Activated CD8-positive, alpha-beta memory T cell treated with anti-CD3 and anti-CD28 coated beads, Interleukin-2, amount 50 U/mL, for 48 hours (primary cell): ENCODE results near the gene MRPL49.

Experiments
- DNase-seq: peaks from one replicate; pipeline ENCODE4 v3.0.0-alpha.2; 2020

MRPL49 gene

DNA sequence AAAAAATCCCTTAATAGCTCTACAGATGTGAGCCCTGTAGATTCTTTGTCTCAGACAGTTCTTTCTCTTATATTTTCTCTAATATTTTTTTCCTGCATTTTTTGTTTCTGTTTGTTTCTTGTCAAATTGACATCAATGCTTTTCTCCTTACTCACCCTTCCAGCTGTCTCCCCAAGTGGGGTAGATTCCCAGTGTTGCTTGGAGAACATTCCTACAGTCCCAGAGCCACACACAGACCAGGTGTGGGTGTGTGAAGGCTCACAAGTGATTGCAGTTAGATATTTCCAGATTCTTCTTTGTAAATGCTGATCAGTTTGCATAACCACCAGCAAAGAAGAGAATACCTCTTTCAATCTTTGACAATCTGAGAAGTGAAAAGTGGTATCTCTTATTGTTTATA lies 18.6 kb upstream of the MRPL49 start:
- DNase-seq, result no peak

DNA sequence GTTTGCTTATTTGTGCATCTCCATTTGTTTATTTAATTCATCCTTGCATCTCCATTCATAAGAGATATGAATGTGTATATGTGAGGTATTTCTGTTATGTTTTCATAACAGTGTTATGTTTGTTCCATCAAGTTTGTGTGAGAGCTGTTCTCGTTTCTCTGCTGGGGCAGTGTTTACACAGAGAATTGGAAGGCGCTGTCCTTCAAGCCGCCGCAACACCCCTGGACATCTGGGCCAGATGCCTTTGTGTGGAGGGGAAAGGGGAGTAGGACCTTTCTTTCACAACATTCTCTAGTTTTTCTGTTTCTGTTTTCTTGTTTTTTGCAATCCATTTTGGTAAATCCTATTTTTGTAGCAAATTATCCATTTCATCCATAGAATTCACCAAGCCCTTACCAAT lies 17.5 kb upstream of the MRPL49 start:
- DNase-seq, result no peak

DNA sequence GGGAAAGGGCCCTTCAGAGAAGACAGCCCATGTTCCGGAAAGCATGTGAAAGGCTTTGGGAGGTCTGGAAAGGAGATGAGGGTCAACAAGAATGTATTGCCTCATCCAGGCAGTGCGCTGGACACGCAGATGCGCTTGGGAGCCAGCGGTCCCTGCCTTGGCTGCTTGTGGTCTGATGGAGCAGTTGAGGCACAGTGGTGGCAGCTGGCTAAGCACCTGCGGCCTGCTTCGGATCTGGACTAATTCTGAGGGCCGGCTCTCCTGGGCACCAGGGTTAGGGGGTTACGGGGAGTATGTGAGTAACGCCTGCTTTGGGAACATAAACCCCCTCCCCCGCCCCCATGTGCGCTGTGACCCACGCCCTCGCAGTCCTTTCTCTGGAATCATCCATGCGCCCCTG lies 15.0 kb upstream of the MRPL49 start:
- no peak for DNase-seq

DNA sequence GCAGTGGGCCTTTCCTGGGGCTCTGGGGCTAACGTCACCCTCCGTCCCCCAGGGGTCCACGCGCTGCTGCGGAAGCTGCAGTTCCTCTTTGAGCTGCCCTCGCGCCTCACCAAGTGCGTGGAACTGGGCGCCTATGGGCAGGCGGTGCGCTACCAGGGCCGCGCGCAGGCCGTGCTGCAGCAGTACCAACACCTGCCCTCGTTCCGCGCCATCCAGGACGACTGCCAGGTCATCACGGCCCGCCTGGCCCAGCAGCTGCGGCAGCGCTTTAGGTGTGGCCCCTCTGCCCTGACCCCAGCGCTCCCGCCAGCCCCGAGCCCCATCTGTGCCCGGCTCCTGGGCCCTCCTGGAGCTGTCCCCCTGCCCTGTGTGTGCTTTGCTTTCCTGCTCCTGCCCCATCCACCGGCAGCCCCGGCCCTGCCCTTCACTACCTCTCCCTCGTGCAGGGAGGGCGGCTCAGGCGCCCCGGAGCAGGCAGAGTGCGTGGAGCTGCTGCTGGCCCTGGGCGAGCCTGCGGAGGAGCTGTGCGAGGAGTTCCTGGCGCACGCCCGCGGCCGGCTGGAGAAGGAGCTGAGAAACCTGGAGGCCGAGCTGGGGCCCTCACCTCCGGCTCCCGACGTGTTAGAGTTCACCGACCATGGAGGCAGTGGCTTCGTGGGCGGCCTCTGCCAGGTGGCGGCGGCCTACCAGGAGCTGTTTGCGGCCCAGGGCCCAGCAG lies 14.2 kb upstream of the MRPL49 start:
- DNase-seq, result no peak

DNA sequence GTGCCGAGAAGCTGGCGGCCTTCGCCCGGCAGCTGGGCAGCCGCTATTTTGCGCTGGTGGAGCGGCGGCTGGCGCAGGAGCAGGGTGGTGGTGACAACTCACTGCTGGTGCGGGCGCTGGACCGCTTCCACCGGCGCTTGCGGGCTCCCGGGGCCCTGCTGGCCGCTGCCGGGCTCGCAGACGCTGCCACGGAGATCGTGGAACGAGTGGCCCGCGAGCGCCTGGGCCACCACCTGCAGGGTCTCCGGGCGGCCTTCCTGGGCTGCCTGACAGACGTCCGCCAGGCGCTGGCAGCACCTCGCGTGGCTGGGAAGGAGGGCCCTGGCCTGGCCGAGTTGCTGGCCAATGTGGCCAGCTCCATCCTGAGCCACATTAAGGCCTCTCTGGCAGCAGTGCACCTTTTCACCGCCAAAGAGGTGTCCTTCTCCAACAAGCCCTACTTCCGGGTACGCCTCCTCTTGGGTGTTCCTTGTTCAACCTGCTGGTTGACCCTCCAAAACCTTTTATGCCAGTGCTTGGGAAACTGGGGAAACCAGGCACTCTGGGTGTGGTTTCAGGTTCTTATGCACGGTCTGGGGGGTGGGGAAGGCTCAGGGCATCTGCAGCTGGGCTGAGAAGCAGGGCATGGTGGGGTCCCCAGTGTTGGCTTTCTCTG lies 13.5 kb upstream of the MRPL49 start:
- DNase-seq, result no peak

DNA sequence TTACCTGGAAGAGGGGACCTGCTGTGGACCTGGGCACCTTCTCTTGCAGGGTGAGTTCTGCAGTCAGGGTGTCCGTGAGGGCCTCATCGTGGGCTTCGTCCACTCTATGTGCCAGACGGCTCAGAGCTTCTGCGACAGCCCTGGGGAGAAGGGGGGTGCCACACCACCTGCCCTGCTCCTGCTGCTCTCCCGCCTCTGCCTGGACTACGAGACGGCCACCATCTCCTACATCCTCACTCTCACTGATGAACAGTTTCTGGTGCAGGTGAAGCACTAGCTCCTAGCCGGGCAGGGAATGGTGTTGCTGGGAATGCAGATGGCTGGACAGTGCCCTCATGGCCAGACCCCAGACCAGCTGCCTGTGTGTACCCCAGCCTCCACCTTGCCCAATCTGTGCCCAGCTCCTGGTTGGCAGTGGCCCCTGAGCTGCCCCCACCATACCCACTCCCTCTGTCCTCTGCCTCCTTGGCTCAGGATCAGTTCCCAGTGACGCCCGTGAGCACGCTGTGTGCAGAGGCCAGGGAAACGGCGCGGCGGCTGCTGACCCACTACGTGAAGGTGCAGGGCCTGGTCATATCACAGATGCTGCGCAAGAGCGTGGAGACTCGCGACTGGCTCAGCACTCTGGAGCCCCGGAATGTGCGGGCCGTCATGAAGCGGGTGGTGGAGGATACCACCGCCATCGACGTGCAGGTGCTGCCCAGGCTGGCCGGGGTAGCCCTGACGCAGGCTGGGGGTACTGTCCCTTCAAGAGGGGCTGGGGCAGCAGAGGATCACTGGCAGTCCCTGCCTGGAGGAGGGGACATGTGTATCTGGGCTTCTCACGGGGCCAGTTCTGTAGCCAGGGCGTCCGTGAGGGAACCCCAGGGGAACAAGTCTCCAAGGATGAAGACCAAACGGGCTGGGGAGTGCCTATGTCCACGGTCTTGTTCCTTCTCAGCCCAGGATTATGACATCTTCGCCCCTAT lies 12.6 kb upstream of the MRPL49 start:
- DNase-seq, result no peak

DNA sequence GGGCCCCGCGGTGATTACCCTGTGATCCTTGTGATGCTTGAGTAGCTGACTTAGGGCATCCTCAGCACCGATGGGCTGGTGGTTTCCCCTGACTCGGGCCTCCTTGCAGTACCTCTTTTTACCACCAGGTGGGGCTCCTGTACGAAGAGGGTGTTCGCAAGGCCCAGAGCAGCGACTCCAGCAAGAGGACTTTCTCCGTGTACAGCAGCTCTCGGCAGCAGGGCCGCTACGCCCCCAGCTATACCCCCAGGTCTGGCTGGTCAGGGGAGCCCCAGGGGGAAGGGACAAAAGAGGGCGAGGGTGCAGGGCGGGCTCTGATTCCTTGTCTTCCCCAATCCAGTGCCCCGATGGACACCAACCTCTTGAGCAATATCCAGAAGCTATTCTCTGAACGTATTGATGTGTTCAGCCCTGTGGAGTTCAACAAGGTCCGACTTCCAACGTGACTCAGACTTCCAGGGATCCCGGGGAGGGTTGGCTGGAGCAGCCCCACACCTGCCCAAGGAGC lies 11.7 kb upstream of the MRPL49 start:
- DNase-seq, result peak; percentile 100

DNA sequence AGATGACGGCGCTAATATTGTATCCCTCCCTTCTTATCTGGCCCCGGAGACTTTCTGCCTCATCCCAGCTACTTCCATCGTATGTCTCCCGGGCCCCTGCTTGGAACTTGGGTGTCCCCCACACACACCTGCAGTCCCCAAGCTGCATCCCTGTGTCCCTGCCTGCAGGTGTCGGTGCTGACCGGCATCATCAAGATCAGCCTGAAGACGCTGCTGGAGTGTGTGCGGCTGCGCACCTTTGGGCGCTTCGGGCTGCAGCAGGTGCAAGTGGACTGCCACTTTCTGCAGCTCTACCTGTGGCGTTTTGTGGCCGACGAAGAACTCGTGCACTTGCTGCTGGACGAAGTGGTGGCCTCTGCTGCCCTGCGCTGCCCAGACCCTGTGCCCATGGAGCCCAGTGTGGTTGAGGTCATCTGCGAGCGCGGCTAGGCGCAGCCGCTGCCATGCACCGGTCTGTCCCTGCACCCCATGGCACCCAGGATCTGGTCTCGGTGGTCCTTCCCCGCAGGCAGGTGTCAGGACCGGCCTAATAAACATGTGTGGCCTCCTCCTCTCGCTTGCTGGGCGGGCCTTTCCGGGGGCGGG lies 10.9 kb upstream of the MRPL49 start:
- no peak for DNase-seq

DNA sequence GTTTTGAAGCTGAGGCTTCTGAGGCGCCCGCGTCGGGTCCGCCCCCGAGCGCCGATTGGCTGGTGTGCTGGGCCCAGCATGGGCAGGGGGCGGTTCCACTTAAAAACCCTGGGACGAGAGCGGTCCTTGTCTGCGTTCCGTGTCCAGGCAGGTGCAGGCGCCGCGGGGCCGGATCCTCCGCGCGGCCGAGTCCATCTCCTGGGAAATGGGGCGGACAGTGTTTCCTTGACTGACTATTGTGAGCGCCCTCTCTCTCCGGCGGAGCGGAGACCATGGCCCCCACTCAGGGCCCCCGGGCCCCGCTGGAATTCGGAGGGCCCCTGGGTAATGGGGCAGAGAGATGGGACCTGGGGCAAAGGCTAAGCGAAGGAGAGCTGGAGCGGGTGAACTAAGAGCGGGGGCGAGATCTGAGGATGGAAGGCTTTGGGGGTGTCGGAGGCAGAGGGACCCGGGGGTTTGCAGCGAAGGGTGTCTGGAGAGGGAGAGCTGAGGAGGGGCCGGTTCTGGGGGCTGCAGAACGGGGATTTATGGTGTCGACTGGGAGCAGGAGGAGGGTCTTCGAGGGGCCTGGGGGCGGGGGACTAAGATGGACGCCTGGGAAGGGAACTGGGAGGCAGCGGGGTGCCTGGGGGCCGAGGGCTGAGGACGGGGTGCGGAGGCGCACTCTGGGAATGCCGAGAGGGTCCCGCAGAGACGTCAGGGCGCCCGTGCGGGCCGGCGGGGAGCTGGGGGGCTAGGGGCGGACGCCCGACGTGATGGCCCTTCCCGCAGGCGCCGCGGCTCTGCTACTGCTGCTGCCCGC lies 10.2 kb upstream of the MRPL49 start, which contains the start of gene TM7SF2:
Gene TM7SF2 (plus strand): TSS at position 129 of the 802 bp plus-strand sequence. CDS start 144 bp downstream, at position 273.
- DNase-seq, result peak; percentile 94

DNA sequence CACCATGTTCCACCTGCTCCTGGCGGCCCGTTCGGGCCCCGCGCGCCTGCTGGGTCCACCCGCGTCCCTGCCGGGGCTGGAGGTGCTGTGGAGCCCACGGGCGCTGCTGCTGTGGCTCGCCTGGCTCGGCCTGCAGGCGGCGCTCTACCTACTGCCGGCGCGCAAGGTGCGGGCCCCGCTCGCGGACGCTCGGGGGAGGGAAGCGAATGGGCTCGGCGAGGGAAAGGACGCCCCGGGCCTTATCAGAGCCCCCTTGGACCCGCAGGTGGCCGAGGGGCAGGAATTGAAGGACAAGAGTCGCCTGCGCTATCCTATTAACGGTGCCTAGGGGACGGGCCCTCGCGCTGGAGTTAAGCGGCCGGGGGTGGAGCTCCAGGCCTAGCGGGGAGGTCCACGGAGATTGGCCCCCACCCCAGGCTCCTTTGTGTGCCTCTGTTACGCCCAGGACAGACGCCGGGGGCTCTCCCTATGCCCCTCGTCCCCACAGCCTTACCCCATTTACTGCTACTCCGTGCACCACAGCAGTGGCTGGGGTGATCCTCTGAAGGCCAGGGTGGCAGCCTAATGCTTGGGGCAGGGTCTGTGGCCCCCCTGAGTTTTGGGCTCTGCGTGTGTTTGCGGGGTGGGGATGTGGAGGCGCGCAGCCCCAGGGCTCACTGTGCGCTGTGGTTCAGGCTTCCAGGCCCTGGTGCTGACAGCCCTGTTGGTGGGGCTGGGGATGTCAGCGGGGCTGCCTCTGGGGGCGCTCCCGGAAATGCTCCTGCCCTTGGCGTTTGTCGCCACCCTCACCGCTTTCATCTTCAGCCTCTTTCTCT lies 9.4 kb upstream of the MRPL49 start:
- DNase-seq, result peak; percentile 91

DNA sequence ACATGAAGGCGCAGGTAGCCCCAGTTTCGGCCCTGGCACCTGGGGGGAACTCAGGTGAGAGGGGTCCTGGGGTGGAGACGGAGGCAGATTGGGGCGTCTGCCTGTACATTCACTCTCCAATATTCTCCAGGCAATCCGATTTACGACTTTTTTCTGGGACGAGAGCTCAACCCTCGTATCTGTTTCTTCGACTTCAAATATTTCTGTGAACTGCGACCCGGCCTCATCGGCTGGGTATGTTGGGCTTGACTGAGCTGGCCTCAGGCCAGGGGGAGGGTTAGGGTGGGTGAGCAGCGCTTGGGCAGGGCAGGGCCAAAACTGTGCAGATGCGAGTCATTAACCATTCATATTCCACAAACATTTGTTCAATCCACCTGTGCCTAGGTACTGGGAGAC lies 8.8 kb upstream of the MRPL49 start:
- DNase-seq, result no peak

DNA sequence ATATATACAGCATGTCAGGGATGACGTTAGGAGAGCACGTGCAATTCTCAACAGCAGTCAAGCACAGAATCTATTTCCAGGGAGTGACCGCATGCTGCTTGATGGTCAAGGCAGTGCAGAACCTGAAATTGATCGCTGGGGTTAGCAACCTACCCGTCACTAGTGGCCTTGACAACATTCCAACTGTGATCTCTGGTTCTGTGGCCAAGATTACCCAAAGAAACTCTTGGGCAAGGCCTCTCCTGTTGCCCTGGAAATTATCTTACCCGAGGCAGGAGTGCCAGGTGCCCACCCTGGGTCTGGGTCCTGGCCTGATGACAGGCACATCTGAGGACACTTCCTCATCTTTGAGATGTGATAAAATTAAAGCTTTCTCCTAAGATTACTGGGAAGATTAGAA lies 8.3 kb upstream of the MRPL49 start:
- no peak for DNase-seq

DNA sequence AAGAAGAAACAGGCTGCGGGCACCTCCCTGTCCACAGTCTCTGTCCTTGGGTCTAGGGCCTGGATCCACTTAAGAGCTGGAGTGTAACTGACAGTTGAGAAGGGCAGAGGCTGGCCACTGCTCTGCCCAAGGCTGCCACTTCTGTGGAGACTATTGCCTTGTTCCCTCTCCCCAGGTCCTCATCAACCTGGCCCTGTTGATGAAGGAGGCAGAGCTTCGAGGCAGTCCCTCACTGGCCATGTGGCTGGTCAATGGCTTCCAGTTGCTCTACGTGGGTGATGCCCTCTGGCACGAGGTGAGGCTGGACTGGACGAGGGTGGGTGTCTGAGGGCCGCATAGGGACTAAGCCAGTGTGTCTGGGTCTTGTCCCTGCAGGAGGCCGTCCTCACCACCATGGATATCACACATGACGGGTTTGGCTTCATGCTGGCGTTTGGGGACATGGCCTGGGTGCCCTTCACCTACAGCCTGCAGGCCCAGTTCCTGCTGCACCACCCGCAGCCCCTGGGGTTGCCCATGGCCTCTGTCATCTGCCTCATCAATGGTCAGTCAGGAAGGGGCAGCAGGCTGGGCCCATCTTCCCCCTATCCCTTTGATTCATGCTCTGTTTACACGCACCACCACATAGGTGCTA lies 7.5 kb upstream of the MRPL49 start:
- no peak for DNase-seq

DNA sequence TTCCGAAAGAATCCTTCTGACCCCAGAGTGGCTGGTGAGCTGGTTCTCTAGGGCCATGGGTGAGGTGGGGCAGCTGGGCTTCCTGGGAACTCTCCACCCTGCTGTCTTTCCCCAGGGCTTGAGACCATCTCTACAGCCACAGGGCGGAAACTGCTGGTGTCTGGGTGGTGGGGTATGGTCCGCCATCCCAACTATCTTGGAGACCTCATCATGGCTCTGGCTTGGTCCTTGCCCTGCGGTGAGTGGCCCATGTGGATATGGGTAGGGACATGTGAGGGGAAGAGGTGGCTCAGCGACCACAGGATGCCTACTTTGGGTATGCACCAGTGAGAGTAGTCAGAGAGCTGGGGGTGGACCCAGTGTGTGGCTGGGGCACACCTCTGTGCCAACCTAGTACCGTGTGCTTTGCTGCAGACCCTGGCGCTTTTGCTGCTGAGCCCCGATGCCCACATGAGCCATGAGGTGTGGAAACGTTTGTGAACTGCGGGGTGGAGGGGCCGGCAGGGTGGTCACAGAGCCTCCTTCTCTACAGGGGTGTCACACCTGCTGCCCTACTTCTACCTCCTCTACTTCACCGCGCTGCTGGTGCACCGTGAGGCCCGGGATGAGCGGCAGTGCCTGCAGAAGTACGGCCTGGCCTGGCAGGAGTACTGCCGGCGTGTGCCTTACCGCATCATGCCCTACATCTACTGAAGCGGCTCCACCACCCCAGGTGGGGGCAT lies 6.6 kb upstream of the MRPL49 start:
- no peak for DNase-seq

DNA sequence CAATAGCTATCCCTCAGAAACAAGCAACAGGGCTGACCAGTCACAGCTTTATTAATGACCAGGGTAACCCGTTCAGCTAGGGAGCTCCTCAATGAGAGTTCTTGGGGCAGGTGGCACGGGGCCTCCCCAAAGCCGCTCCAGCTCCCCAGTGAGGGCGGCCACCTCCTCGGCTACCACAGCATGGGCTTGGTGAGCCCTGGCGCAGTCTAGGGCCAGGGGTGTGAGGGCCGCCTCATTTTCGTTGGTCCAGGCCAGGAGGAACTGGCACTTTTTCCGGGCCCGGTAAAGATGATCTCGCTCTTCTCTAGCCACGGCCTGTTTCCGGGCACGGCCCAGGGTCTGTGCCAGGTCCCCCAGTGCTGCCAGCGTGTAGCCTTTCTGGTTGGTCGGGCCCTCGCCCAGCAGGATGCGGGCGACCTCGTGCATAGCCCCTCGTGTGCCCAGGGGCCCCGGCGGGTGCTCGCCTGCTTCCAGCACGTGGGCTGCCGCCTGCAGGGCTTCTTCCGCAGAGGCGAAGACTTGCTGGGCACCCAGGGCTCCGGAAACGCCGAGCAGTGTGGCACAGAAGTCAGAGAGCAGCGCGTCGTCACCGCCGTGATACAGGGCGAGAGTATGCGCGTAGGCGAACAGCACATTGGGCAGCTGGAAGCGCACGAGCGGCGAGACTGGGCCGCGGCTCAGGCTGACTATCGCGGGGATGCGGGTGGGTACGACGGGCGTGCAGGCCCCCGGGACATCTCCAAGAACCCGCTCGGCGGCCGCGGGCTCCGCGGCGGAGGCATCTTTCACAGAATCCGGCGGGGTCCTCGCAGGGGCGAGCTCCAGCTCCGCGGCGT lies 5.5 kb upstream of the MRPL49 start:
- peak; percentile 85 for DNase-seq

DNA sequence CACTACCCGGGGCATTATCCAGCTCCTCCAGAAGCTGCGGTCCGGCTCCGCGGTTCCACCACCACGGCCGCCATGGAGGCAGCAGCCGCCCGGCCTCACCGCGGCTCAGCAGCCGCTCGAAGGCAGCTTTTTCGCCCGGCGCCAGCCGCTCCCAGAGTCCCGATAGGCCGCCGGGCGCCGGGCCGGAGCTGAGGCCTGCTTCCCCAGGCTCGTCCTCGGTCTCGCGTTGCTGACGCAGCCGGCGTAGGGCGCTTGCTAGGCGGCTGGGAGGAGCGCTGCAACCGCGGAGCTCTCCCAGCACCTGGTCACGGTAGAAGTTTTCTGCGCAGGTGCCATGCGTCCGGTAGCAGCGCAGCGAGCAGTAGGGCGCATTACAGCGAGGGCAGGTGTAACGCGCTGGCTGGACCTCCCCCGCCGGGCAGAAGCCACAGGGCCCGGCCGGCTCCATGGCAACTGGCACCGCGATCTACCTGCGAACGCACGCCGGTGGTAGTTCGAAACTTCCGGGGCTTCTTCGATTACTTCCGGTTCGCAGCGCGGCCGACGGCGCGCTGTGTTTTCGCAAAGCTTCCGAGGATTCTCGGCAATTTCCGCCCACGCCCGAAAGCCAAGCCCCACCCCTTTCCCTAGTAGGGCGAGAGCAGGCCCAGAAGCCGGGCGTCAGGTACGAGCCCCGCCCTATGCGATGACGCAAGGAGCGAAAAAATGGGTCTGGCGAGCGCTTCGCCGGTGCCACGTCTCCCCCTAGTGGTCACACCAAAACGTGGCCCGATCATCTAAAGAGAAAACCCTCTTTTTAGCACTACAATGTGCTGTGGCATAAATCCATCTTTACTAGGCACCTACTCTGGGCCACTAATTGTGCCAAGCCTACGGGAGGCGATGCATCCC lies 4.7 kb upstream of the MRPL49 start, which contains the start of gene ZNHIT2:
Gene ZNHIT2 (minus strand): TSS at position 496 of the 891 bp plus-strand sequence. CDS start 48 bp downstream, at position 448.
- DNase-seq, result peak; percentile 100

DNA sequence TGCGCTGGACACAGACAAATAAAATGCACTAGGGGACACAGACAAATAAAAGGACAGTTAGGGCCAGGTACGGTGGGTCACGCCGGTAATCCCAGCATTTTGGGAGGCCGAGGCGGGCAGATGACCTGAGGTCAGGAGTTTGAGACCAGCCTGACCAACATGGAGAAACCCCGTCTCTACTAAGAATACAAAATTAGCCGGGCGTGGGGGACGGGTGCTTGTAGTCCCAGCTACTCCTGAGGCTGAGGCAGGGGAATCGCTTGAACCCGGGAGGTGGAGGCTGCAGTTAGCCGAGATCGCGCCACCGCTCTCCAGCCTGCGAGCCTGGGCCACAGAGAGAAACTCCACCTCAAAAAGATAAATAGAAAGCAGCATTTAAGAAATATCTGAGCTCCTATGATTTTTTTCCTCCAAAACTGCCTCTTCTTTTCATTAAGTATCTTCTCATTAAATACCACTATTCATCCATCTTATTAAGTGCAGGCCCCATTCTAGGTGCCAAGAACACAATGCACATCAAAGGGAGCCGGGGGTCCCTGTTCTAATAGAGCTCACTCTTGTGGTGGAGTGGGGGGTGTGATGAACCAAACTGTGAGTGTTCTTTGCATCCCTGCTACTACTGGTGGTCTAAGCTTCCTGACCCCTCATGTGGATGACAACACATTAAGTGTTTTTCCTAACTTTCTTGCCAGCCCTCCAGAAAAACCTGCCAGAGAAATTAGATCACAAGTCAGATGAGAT lies 3.9 kb upstream of the MRPL49 start:
- DNase-seq, result no peak
